Ishikawa (cell line): ENCODE data around the gene TAS1R1.
A peak's percentile ranks its signal among the peaks of the same experiment; 100 is the strongest.

Experiments used
- CEBPB ChIP-seq: IDR thresholded peaks from 2 replicates; pipeline ENCODE4 v1.6.1; 2012
- CREB1 ChIP-seq: IDR thresholded peaks from 2 replicates; pipeline ENCODE4 v1.6.1; 2012; ENCODE audit warnings: low read depth
- EGR1 ChIP-seq: IDR thresholded peaks from 2 replicates; pipeline ENCODE4 v1.6.1; 2012
- EP300 ChIP-seq: IDR thresholded peaks from 2 replicates; pipeline ENCODE4 v1.6.1; 2012; ENCODE audit warnings: borderline replicate concordance
- FOXM1 ChIP-seq: IDR thresholded peaks from 2 replicates; pipeline ENCODE4 v1.6.1; 2012; ENCODE audit warnings: low read depth, borderline replicate concordance
- MAX ChIP-seq: IDR thresholded peaks from 2 replicates; pipeline ENCODE4 v1.6.1; 2012
- NFIC ChIP-seq: IDR thresholded peaks from 2 replicates; pipeline ENCODE4 v1.6.1; 2012
- RAD21 ChIP-seq: IDR thresholded peaks from 2 replicates; pipeline ENCODE4 v1.6.1; 2012; ENCODE audit warnings: low read depth
- REST ChIP-seq: IDR thresholded peaks from 2 replicates; pipeline ENCODE4 v1.6.1; 2012; ENCODE audit warnings: low read depth, mild to moderate bottlenecking
- TAF1 ChIP-seq: IDR thresholded peaks from 2 replicates; pipeline ENCODE4 v1.6.1; 2012; ENCODE audit warnings: low read depth, mild to moderate bottlenecking
- TCF12 ChIP-seq: IDR thresholded peaks from 2 replicates; pipeline ENCODE4 v1.6.1; 2012; ENCODE audit warnings: low read depth
- TEAD4 ChIP-seq: IDR thresholded peaks from 2 replicates; pipeline ENCODE4 v1.6.1; 2012
- USF1 ChIP-seq: IDR thresholded peaks from 2 replicates; pipeline ENCODE4 v1.6.1; 2012
- YY1 ChIP-seq: IDR thresholded peaks from 2 replicates; pipeline ENCODE4 v1.6.1; 2012; ENCODE audit warnings: low read depth
- ZBTB7A ChIP-seq: IDR thresholded peaks from 2 replicates; pipeline ENCODE4 v1.6.1; 2012; ENCODE audit warnings: low read depth

Gene TAS1R1

GRCh38 chr1:6625584-6626149, 70.6 kb downstream of the TAS1R1 start:
- TF ChIP-seq NFIC, result no peak
- no peak for TF ChIP-seq RAD21
- TF ChIP-seq TEAD4, result no peak
- 0 out of 2 replicates have a peak, but pooled peaks have one; percentile 30 for TF ChIP-seq ZBTB7A
- TF ChIP-seq MAX, result no peak
- no peak for TF ChIP-seq FOXM1

GRCh38 chr1:6627031-6627430, 71.9 kb downstream of the TAS1R1 start:
- no peak for TF ChIP-seq FOXM1
- no peak for TF ChIP-seq CREB1
- TF ChIP-seq ZBTB7A, result no peak
- no peak for TF ChIP-seq MAX
- no peak for TF ChIP-seq RAD21
- no peak for TF ChIP-seq CEBPB
- TF ChIP-seq EGR1, result no peak
- no peak for TF ChIP-seq YY1
- no peak for TF ChIP-seq TCF12
- TF ChIP-seq TEAD4, result no peak
- no peak for TF ChIP-seq USF1
- no peak for TF ChIP-seq NFIC

- TF ChIP-seq REST (no peak), MAX (no peak), USF1 (no peak), ZBTB7A (no peak), TEAD4 (no peak), RAD21 (no peak)
These were observed 72.9 kb downstream of the TAS1R1 start for GRCh38 chr1:6627841-6628545.

GRCh38 chr1:6628971-6629479, 73.9 kb downstream of the TAS1R1 start:
- TF ChIP-seq YY1 (no peak), TAF1 (no peak), RAD21 (no peak), TCF12 (no peak), CREB1 (no peak), CEBPB (no peak), NFIC (no peak), MAX (no peak), ZBTB7A (no peak), USF1 (no peak), EP300 (no peak), TEAD4 (no peak), REST (no peak), FOXM1 (no peak), EGR1 (no peak)
